NCI-H226 (cell line): Measurements from ENCODE around the gene STMND1.
"Not testable (repeated sequence)": the region's sequence is repeated elsewhere in the genome, so short reads cannot be mapped to it uniquely, and the experiment has no call there.

ENCODE experiments used
- DNase-seq: peaks from one replicate; pipeline ENCODE4 v3.0.0-alpha.2; 2015

The STMND1 gene

DNA sequence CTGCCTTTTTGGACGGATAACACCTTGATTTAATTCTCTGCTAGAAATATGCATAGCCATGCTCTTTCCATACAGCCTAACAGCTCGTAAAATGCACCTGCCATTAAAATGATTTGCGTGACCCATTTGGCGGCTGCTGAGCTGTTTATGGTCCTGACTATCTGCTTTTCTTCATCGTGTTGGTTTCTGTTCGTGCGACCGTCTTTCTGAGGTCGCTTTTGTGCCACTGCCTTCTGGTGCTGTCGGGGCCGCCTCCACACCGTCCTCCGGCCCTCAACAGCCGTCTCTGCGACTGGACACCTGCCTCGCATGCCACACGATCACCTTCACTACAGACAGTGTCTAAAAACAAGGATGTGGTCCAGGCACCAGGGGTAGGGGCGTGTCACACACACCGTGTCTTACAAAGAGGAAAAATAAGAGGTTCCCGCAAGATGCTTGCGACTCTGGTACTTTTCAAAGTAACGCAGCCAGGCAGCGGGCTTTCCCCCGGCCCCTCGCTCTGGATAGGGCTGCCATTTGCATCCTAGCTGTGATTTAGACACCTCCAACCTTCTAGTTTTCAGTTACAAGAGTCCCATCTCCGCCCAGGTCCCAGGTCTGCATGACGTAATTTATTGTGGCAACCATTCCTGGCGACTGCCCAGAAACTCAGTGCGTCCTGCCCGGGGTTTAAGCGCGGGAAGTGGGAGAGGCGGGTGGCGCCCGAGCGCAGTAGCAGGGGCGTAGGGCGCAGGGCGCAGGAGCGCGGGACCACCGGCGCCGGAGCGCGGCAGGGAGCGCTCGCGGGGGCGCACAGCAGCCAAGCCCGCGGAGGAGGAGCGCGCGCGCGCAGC lies at the start of gene STMND1:
STMND1 (plus strand) TSS at position 629 of the 836 bp plus-strand sequence. CDS start 208 bp downstream, outside the sequence.
- DNase-seq: peak; percentile 35

DNA sequence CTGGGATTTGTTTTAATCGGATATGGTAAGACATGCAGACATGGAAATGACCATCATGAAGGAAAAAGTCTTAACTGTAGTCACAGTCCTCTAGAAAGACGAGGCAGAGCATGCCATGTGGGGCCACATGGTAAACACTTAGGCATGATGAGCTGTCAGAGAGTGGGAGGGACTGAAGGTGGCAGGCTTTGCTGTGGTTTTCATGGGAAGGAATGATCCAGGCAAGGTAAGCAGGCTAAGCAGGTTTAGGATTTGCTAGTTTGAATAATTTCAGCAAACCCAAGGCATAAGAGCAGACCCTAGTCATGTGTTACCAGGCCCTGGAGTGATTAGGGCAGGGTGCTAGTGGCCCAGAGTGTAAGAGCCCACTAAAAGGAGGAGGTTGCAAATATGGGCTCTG lies 47.2 kb upstream of the STMND1 start:
- DNase-seq: no peak

DNA sequence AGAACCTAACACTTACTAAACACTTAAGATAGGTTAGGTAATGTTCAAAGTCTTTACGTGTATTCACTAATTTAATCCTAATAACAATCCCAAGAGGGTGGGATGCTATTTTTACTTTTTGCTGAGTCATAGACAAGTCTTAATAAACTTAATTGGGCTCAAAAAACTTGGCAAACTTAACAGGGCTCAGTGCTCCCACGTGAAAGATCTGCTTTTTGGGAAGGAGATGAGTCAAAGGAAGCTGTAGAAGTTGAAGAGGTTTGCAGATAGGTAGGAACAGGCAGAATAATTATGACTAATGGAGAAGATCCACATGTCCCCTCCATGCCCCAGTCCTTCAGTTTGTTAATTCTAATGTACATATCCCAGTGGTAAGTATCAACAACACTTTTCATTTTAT lies 44.5 kb upstream of the STMND1 start:
- DNase-seq: no peak

DNA sequence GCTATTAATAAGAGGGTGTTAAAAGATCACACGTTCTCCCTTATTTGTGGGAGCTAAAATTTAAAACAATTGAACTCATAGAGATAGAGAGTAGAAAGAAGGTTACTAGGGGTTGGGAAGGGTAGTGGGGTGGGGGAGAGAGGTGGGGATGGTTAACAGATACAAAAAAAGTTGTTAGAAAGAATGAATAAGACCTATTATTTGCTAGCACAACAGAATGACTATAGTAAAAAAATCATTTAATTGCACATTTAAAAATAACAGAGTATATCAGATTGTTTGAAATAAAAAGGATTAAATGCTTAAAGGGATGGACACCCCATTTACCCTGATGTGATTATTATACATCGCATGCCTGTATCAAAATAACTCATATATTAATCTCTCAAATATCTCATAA lies 43.3 kb upstream of the STMND1 start:
- no peak for DNase-seq

DNA sequence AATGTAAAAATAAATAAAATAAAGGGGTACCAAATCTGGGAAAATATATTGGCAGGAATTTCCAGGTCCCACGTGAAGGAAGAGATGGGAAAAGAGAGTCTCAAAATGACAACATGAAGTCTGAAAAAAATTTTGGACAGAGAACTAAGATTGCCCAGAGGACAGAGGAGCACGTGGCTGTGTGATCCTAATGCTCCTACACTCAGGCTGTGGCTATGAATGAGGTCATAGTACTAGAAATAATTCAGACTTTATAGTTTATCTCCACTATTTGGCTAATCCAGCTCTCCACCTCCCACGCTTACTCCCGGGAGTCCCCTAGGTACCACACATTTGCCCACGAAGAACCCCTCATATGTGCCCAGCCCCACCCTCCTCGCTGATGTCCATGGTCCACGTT lies 42.8 kb upstream of the STMND1 start:
- no peak for DNase-seq

DNA sequence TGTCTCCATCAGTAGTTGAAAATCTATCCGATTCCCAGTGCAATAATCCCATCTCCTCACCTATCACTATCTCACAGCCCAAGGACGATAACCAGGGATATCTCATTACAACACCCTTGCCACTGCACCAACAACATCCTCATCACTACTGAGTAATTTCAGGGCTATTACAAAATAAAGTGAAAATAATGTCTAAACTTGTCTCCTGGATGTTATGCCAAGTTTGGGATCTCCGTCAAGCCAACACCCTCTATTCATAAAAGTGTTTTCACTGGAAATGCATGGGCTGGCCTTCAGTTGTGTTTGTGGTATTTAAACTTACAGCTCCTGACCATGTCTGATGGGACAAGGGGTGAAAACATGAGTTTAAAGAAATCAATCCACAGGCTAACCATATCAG lies 42.0 kb upstream of the STMND1 start:
- DNase-seq: no peak

DNA sequence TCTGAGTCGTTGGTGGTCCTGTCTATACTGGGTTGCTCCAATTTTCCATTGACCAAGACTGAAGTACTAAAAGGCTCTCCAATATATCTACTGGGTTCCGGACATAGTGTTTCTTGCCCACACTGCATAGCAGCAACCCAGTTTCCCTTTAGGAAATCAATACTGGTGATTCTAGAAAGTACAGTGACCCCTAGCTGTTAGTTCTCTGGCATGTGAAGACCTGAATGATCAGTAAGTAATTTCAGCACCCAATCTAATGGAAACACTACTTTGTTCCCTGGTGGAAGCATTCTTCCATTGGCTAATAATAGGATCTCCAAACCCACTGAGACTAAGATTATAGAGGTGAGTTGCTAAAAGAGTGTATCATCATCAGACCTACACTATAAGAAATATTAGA lies 40.8 kb upstream of the STMND1 start:
- no peak for DNase-seq

DNA sequence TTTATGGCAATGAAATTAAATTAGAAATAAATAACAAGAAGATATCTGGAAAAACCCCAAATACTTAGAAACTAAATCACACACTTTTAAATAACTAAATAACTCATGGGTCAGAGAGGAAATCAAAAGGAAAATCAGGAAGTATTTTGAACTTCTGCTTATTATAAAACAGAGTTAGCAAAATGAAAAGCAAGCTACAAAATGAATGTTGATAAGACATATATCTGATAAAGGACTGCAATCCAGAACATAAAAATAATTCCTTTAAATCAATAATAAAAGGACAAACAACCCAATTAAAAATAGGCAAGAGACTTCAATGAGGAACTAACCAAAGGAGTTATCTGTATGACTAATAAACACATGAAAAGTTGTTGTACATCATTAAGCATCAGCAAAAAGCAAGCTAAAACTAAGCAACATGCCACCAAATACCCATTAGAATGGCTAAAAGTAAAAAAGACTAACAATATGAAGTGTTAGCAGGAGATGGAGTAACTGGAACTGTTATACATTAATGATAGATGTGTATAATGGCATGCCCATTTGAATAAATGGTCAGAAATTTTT lies 38.9 kb upstream of the STMND1 start:
- DNase-seq: no peak

DNA sequence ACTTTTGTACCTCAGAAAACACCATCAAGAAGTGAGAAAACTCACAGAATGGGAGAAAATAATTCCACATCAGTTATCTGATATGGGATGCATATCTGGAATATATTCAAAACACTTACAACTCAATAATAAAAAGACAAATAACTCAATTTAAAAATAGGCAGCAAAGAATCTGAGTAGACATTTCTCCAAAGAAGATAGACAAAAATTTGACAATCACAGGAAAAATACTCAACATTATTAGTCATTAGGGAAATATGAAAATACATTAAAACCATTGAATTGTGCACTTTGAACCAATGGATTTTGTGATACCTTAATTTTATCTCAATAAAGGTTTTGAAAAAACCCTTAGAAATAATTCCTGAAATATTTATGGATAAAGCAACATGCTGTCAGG lies 36.9 kb upstream of the STMND1 start:
- no peak for DNase-seq

DNA sequence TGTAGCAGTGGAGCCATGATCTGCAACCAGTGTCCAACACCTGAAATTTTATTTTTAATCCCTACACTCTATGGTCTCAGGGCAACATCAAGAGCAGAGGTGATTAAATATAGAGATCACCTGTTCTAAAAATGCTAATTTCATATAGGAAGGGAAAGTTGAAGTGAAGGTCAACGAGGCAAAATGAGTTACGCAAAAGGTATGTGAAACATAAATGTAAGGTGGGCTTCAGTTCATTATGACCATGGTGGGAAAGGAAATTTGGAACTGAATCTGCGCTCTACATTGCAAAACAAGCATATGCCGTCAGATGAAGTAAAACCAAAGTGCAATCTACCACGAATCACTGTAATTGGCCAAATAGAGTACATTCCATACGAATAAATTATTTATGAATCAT lies 35.2 kb upstream of the STMND1 start:
- no peak for DNase-seq

DNA sequence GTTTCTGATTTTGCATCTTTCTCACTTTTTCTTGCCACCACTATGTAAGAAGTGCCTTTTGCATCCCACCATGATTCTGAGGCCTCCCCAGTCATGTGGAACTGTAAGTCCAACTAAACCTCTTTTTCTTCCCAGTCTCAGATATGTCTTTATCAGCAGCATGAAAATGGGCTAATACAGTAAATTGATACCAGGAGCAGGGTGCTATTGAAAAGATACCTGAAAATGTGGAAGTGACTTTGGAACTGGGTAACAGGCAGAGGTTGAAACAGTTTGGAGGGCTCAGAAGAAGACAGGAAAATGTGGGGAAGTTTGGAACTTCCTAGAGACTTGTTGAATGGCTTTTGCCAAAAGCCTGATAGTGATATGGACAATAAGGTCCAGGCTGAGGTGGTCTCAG lies 32.9 kb upstream of the STMND1 start:
- DNase-seq: not testable (repeated sequence)

DNA sequence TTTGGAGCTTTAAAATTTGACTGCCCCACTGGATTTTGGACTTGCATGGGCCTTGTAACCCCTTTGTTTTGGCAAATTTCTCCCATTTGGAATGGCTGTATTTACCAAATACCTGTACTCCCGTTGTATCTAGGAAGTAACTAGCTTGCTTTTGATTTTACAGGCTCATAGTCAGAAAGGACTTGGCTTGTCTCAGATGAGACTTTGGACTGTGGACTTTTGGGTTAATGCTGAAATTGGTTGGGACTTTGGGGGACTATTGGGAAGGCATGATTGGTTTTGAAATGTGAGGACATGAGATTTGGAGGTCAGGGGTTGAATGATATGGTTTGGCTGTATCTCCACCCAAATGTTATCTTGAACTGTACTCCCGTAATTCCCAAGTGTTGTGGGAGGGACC lies 31.4 kb upstream of the STMND1 start:
- DNase-seq: not testable (repeated sequence)

DNA sequence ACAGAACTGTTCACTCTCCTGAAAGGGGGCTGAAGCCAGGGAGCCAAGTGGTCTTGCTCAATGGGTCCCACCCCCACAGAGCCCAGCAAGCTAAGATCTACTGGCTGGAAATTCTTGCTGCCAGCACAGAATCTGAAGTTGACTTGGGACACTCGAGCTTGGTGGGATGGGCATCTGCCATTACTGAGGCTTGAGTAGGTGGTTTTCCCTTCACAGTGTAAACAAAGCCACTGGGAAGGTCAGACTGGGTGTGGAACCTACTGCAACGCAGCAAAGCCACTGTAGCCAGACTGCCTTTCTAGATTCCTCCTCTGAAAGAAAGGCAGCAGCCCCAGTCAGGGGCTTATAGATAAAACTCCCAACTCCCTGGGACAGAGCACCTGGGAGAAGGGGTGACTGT lies 28.3 kb upstream of the STMND1 start:
- DNase-seq: not testable (repeated sequence)

DNA sequence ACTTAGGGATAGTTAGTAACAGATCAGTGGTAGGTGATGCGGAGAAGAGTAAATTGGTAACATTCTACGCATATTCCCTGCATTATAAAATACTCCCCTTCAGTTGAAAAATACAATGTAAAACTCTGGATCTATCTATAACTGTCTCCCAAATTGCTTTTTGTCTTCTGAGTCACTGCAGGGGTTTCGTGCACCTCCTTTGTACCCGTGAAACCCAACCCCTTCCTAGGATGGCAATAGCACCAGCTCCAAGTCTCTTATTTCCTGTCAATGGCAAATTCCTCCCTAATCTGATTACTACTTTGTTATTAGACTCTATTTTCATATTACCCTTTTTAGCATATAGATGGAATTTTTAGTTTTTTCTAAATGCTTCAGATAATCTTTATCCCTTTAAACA lies 20.6 kb upstream of the STMND1 start:
- no peak for DNase-seq

DNA sequence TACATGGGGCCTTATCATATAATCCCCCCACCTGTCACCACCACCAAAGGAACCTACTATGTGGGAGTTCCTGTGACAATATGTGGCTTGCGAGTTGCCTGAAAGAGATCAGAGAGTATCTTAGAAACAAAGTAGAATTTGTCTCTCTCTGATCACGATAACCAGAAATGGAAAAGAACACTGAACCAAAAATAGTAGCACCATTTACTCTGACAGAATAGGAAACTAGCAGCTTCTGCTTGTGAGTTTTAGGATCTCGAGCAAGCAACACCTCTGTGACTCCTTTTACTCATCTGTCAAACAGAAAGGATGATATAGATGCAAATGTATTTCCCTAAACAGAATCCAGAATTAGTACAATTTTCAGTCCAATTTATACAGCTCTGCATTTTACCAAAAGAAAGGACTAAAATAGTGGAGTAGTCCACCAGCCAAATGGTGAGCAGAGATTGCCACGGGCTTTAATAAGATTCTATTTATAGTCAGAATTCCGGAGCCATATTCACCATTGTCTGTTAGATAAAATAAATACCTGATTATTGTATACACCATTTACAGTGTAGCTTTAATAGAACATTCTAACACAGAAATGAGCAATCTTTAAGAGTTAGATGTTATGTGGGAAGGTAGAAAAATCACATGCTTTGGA lies 19.9 kb upstream of the STMND1 start:
- no peak for DNase-seq

DNA sequence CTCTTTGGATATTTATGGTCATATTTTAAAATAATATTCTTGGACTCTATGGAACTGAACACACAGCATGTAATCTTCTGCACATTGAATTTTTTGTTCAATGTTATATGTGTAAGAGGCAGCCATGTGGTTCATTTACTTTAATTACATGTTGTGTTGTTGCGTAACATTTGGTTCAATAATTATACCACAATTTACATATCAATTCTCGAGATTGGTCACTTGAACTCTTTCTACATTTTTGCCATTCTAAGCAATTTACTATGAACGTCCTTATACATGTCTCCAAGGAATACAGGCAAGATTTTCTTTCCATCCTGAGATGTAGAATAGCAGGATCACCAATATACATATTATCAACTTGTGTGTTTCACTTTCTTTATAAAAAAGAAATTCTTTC lies 18.5 kb upstream of the STMND1 start:
- DNase-seq: no peak

DNA sequence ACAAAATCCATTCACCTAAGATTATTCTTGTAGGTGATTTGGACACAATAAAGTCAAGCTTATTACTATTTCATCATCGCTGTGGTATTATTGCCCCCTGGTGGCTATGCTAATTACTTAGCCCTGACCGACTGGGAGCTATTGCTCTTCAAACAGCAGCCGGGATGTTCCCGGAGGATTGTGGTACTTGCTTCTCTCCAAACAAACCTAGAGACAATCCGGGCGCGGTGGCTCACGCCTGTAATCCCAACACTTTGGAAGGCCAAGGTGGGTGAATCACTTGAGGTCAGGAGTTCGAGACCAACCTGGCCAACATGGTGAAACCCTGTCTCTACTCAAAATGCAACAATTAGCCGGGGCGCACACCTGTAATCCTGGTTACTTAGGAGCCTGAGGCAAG lies 15.4 kb upstream of the STMND1 start:
- DNase-seq: peak; percentile 65

DNA sequence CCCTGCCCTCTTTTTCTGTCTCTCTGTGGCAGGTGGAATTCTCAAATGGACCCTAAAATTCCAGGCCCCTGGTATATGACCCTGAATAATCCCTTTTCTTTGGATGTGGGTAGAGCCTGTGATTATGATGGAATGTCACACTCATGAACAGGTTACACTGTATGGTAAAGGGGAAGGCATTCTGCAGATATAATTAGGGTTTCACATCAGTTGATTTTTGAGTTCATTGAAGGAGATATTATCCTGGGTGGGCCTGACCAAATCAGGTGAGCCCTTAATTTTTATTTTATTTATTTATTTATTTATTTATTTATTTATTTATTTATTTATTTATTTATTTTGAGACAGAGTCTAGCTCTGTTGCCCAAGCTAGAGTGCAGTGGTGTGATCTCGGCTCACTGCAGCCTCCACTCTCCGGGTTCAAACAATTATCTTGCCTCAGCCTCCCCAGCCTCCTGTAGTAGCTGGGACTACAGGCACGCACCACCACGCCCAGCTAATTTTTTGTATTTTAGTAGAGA lies 13.7 kb upstream of the STMND1 start:
- no peak for DNase-seq

DNA sequence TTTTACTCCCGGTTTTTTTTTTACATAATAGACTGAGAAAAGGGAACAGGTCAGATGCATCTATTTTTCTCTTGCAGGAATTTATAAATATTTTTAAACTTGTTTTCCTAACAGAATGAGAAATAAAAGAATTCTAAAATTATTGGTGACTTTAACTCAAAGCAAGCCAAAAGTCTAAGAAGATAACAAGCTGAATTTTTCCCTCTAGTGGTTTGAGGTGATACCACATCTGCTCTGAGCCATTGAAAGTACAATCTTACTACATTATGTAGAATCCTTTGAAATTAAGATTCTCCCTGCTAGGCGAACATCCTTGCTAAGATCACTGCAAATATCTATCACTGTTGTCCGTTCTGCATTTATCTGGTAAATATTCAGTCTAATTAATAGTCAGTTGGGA lies 10.7 kb upstream of the STMND1 start:
- DNase-seq: peak; percentile 8

DNA sequence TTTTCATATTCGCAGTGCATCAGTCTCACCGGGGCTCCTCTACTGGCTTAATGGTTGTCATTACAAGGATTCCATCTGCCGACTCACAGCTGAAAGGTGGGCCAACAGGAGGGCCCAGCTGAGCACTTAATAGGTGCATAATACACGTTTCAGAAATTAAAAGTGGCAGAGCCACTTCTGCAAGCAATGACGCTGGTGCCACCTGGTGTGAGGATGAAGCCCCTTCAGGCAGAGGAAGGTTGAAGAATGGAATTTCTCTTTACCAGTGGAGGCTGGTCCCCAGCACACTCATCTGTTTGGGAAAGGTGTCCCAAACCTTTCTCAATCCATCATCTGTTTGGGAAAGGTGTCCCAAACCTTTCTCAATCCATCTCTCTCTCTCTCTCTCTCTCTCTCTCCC lies 8.2 kb upstream of the STMND1 start:
- no peak for DNase-seq

DNA sequence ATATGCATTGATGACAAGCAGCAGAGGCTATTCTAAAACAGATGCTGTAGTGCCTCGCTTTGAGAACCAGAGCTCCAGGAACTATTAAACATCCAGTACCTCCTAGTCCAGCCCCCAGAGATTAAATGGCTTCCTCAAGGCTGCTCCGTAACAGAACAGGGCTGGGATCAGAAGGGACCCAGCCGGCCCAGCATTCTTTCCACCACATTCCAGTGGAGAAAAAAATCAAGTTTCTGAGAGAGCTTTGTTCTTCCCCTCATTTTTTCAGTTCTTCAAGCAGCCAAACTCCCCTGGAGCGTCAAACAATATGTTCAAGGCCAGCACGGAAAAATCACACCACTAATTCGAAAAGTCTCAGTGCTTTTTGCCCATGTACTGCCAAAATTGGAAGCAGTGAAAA lies 5.8 kb upstream of the STMND1 start:
- no peak for DNase-seq

DNA sequence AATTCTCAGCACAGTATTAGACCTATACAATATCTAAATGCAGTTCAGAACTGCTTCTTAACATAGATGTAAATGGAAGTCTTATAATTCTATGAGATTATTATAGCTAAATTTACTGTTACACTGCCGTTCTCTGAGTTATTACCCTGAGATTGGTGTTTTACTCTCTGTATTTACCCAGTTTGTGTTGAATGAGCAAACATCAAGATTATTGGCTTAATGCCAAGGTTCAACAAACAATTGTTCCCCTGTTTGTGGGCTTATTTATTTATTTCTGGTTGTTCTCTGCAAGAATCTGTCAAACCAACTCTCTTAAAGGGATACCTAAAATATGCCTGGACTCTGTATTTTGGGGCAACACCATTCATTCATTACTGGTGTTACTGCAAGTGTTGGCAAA lies 5.2 kb upstream of the STMND1 start:
- no peak for DNase-seq

DNA sequence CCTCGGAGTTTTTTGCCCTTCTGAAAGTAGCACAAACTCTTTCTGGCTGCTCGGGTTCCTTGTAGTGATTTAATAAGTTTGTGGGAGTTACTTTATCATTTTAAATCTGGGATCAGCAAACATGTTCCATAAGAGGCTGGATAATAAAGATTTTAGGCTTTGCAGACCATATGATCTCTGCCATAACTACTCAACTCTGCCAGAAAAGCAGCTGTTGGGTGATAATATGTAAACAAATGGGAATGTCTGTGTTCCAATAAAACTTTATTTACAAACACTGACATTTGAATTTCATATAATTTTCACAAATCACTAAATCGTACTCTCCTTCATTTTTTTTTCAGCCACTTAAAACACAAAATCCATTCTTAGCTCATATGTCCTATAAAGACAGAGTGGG lies 3.9 kb upstream of the STMND1 start:
- no peak for DNase-seq

DNA sequence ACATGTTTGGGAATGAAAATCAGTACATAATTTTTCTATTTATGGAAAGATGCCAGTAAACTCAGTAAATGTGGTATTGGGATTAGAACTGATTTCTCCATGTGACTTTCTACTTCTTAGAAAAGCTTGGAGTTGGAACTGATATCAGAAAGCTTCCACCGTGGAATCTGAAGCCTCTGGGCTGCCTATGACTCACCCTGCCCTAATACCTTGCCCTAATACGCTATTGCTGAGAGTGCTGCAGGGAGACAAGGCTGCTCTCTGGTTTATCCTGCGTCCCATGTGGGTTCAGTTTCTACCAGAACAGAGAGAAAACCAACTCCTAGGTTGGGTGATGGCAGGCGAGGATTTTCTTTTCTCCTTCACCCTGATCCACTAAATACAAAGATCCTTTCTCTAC lies 3.3 kb upstream of the STMND1 start:
- peak; percentile 85 for DNase-seq
